Tibial nerve (tissue), 4 donors: ENCODE data around the gene SLC39A11.
"Not testable (repeated sequence)": the region's sequence is repeated elsewhere in the genome, so short reads cannot be mapped to it uniquely, and the experiment has no call there.

Experiments used
- EP300 ChIP-seq, 2 donors: sonication (generic); formaldehyde crosslinking; IDR thresholded peaks; one replicate each; pipeline ENCODE4 v1.6.1; 2017; ENCODE audit warnings: antibody characterized with exemption in 2 of 2, mild to moderate bottlenecking in 1 of 2
- POLR2A ChIP-seq, 2 donors: fragments of 450-650 bp; IDR thresholded peaks; one replicate each; pipeline ENCODE4 v1.6.1; 2017; ENCODE audit warnings: antibody characterized with exemption in 2 of 2, mild to moderate bottlenecking in 2 of 2, moderate library complexity in 2 of 2
- TF ChIP-seq, protein P1 (sequence below), 5 experiments: fragments of 200-600 bp in 3 of 5; fragments of 450-650 bp in 2 of 5; sonication (generic) in 3 of 5; IDR thresholded peaks; one replicate each; pipeline ENCODE4 v1.5.1; 2016 to 2019; ENCODE audit warnings: antibody characterized with exemption in 5 of 5, mild to moderate bottlenecking in 3 of 5, moderate library complexity in 2 of 5

DNA sequence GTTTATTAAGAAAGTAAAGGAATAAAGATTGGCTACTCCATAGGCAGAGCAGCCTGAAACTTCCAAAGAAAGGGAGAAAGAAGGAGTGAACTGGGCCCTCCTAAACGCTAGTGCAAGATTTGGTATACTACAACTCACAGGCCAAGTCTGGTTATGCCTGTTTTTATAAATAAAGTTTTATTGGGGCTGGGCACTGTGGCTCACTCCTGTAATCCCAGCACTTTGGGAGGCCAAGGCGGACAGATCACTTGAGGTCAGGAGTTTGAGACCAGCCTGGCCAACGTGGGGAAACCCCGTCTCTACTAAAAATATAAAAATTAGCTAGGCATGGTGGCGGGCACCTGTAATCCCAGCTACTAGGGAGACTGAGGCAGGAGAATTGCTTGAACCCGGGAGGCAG, 39.0 kb upstream of the SLC39A11 start:
- not testable (repeated sequence) for TF ChIP-seq POLR2A, EP300 (IDR thresholded peaks at IDR 0.05)
- TF ChIP-seq, protein P1, sequence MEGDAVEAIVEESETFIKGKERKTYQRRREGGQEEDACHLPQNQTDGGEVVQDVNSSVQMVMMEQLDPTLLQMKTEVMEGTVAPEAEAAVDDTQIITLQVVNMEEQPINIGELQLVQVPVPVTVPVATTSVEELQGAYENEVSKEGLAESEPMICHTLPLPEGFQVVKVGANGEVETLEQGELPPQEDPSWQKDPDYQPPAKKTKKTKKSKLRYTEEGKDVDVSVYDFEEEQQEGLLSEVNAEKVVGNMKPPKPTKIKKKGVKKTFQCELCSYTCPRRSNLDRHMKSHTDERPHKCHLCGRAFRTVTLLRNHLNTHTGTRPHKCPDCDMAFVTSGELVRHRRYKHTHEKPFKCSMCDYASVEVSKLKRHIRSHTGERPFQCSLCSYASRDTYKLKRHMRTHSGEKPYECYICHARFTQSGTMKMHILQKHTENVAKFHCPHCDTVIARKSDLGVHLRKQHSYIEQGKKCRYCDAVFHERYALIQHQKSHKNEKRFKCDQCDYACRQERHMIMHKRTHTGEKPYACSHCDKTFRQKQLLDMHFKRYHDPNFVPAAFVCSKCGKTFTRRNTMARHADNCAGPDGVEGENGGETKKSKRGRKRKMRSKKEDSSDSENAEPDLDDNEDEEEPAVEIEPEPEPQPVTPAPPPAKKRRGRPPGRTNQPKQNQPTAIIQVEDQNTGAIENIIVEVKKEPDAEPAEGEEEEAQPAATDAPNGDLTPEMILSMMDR (IDR thresholded peaks at IDR 0.05), result not testable (repeated sequence)
